Right lobe of liver (tissue), 4 donors: ENCODE data around the gene TOR2A.

Source experiments
- CTCF ChIP-seq, 4 donors: fragments of 200-600 bp in 3 of 4; fragments of 450-650 bp in 1 of 4; IDR thresholded peaks; one replicate each; pipeline versions ENCODE4 v1.5.1 to v1.8.0; 2016 to 2022; ENCODE audit warnings: antibody characterized with exemption in 4 of 4, mild to moderate bottlenecking in 2 of 4
- POLR2A ChIP-seq: fragments of 450-650 bp; IDR thresholded peaks from one replicate; pipeline ENCODE4 v1.6.1; 2017; ENCODE audit warnings: antibody characterized with exemption, mild to moderate bottlenecking
- donor health status: DM: no; HTN: no; CAD: no.
- donor health status: DM: no; HTN: no; CAD: no.
- donor health status: DM: no; HTN: yes; CAD: no.

GRCh38 chr9:127690735-127691134 lies 44.4 kb downstream of the TOR2A start:
- no peak for TF ChIP-seq CTCF (IDR thresholded peaks at IDR 0.05)
- no peak for TF ChIP-seq POLR2A
